Measurements from ENCODE around the gene BRSK2. TPM values are rescaled to one million over a fixed set of nuclear protein-coding genes. Genes with fewer than 3 reads are reported as not detected.

Gene BRSK2
- total RNA-seq, 5 donors from 2014 or later (not counting 1 experiment from before 2014, with no cell fraction given) = 0.54 to 1.5 (median 0.95) TPM

DNA sequence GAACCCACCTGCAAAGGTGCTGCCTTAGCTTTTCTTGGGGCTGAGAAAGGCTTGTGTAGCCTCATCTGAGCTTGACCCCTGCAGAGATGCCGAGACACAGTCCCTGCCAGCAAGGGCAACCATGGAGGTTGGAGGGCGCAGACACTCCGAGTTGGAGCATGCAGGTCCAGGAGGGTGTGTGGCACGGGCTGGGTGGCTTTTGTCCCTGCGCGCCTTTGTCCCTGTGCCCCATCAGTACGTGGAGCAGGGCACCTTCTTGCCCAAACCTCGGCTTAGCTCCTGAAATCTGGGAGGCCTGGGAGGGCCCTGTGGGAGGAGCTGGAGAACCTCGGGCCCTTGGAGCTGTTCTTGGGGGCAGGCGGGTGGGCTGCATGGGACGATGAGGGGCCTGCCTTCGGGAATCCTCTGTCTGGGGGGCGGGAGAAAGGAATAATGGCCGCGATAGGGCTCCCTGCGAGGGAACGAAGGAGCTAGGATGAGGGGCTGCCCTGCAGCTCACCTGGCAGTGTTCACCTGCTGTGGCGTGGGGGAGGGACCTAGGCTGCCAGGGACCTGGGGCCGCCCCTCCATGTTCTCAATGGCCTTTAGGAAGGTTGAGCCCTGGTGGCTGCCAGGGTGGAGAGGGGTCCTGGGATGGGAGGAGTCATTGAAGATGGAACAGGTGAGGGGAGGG lies 3.4 kb downstream of the BRSK2 start:
- H3K27ac Mint-ChIP-seq = no peak overlapping the region
- no peaks in the 10 kb centered on the region for H3K9me3 ChIP-seq
- ATAC-seq (replicated peaks in 1 of 4) (no peak), DNase-seq (no peak)
- WGBS (ENCODE audit: insufficient coverage) = 87% methylated on average over 19 of the region's 19 CpGs
- no peak overlapping the region for H3K4me3 Mint-ChIP-seq
- peaks cover 2 to 23% of the 10 kb centered on the region in 2 experiments for H3K4me1 ChIP-seq (ENCODE audit: control insufficient read depth in 1 of 2, extremely low read depth in 1 of 2, insufficient read depth in 2 of 2, low read length in 2 of 2)
- peaks cover 5 to 52% of the 10 kb centered on the region in 2 experiments for H3K27me3 ChIP-seq (replicated peaks in 1 of 2; ENCODE audit: control insufficient read depth in 2 of 2, extremely low read depth in 1 of 2, insufficient read depth in 2 of 2, low read length in 1 of 2)
- peaks cover 2% of the 10 kb centered on the region for H3K36me3 Mint-ChIP-seq
- peaks cover 0 to 10% (median 7%) of the 10 kb centered on the region in 3 donors for H3K4me1 Mint-ChIP-seq
- POLR2A ChIA-PET = interaction anchor here in 1 of 2 donors (0.7 kb wide), 1 partner anchor 95 kb away, joined by 3 read pairs; no protein-coding TSS in a partner anchor
- H3K36me3 ChIP-seq (ENCODE audit: control insufficient read depth in 2 of 2, extremely low read depth in 1 of 2, insufficient read depth in 1 of 2, low read length in 1 of 2) = no peaks in the 10 kb centered on the region
- no peak overlapping the region for H3K27ac ChIP-seq (ENCODE audit: low read length)
- H3K4me3 ChIP-seq (ENCODE audit: control insufficient read depth in 1 of 2, extremely low read depth in 1 of 2, low read length in 1 of 2) = no peak overlapping the region
- H3K27me3 Mint-ChIP-seq = peaks cover 25 to 26% of the 10 kb centered on the region in 2 donors
- no peaks in the 10 kb centered on the region for H3K9me3 Mint-ChIP-seq
- CTCF ChIA-PET = no interaction called here

DNA sequence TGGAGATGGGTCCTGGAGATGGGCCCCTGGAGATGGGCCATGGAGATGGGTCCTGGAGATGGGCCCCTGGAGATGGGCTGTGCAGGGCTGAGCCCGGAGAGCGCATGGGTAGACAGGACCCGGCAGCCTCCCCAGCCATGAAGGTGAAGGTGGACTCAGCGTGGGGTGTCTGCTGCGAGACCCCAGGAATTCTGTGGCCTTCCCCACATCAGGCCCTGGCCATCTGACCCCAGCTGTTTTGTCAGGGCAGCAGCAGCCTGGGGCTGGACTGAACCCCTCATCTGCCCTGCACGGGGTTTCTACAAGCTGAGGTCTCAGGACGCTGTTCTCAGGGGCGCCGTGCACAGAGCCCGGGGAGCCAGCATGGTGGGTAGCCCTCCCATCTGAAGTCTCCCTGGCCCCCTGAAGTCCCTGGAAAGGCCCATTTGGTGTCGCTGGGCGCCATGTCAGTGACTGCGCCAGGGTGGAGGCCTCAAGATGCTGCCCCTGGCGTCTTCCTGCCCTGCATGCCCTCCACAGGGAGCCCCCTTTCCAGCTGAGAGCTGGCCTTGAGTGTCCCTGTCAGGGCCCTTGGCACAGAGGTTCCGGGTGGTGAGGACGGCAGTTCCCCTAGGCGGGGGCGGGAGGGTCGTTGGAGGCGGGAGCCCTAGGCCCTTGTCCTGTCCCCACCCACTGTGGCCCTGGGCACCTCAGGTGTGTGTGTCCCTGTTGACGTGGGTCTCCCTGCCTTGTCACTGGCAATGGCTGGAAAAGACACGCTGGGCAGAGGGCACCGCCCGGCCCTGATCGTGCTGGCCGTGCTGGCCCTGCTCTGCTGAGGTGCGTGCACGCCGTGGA lies 5.4 kb downstream of the BRSK2 start:
- H3K9me3 Mint-ChIP-seq = no peaks in the 10 kb centered on the region

DNA sequence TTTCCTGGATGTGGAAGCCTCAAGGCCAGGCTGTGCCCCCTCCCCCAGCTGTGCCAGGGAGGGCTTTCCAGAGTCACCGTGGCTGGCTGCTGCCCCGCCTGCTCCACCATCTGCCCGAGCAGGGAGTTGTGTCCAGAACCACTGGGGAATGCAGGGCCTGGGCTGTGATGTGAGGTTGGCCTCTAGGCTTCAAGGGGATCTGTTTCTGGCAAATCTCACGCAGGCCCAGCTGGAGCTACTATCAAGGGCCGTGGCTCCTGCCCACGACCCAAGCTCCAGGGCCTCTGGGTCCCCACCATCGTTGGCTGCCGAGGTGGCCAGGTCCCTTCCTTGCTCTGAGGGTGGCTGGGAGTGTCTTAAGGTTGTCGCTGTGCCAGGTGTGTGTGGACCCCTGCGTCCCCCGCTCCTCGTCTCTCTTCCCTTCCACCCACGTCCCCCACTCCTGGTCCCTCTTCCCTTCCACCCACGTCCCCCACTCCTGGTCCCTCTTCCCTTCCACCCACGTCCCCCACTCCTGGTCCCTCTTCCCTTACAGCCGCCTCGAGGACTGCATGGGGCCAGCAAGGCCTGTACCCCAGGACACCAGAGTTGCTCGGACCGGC lies 6.1 kb downstream of the BRSK2 start:
- H3K27me3 ChIP-seq (replicated peaks in 1 of 2; ENCODE audit: control insufficient read depth in 2 of 2, extremely low read depth in 1 of 2, insufficient read depth in 2 of 2, low read length in 1 of 2) = peaks cover 2 to 63% of the 10 kb centered on the region in 2 experiments
- ATAC-seq (replicated peaks in 1 of 4) (no peak), DNase-seq (no peak)
- Mint-ChIP-seq H3K4me1 (peaks cover 0 to 10% (median 7%) of the 10 kb centered on the region in 3 donors), H3K9me3 (no peaks in the 10 kb centered on the region), H3K27me3 (peaks cover 25 to 29% of the 10 kb centered on the region in 2 donors), H3K4me3 (no peak overlapping the region), H3K36me3 (peaks cover 2% of the 10 kb centered on the region), H3K27ac (no peak overlapping the region)
- ChIA-PET CTCF (interaction anchor here in 1 of 2 donors (0.6 kb wide), 1 partner anchor 66 kb away, joined by 3 read pairs; no protein-coding TSS in a partner anchor), POLR2A (no interaction called here)
- no peak overlapping the region for H3K4me3 ChIP-seq (ENCODE audit: control insufficient read depth in 1 of 2, extremely low read depth in 1 of 2, low read length in 1 of 2)
- no peaks in the 10 kb centered on the region for H3K36me3 ChIP-seq (ENCODE audit: control insufficient read depth in 2 of 2, extremely low read depth in 1 of 2, insufficient read depth in 1 of 2, low read length in 1 of 2)
- no peaks in the 10 kb centered on the region for H3K9me3 ChIP-seq
- 77% methylated on average over 15 of the region's 19 CpGs for WGBS (ENCODE audit: insufficient coverage)
- H3K27ac ChIP-seq (ENCODE audit: low read length) = no peak overlapping the region
- H3K4me1 ChIP-seq (ENCODE audit: control insufficient read depth in 1 of 2, extremely low read depth in 1 of 2, insufficient read depth in 2 of 2, low read length in 2 of 2) = peaks cover 0 to 9% of the 10 kb centered on the region in 2 experiments

More for the DNA sequence above, 5.4 kb downstream of the BRSK2 start:
- Histone ChIP-seq H3K27ac (ENCODE audit: low read length) (no peak overlapping the region), H3K27me3 (replicated peaks in 1 of 2; ENCODE audit: control insufficient read depth in 2 of 2, extremely low read depth in 1 of 2, insufficient read depth in 2 of 2, low read length in 1 of 2) (peaks cover 2 to 58% of the 10 kb centered on the region in 2 experiments), H3K36me3 (ENCODE audit: control insufficient read depth in 2 of 2, extremely low read depth in 1 of 2, insufficient read depth in 1 of 2, low read length in 1 of 2) (no peaks in the 10 kb centered on the region), H3K9me3 (no peaks in the 10 kb centered on the region), H3K4me3 (ENCODE audit: control insufficient read depth in 1 of 2, extremely low read depth in 1 of 2, low read length in 1 of 2) (no peak overlapping the region), H3K4me1 (ENCODE audit: control insufficient read depth in 1 of 2, extremely low read depth in 1 of 2, insufficient read depth in 2 of 2, low read length in 2 of 2) (peaks cover 0 to 12% of the 10 kb centered on the region in 2 experiments)
- Mint-ChIP-seq H3K27me3 (peaks cover 25 to 26% of the 10 kb centered on the region in 2 donors), H3K27ac (no peak overlapping the region), H3K4me3 (no peak overlapping the region), H3K4me1 (peaks cover 0 to 10% (median 7%) of the 10 kb centered on the region in 3 donors), H3K36me3 (peaks cover 2% of the 10 kb centered on the region)
- ChIA-PET POLR2A (no interaction called here), CTCF (no interaction called here)
- ATAC-seq (replicated peaks in 1 of 4) (no peak), DNase-seq (no peak)
- 84% methylated on average over 29 of the region's 29 CpGs for WGBS (ENCODE audit: insufficient coverage)

DNA sequence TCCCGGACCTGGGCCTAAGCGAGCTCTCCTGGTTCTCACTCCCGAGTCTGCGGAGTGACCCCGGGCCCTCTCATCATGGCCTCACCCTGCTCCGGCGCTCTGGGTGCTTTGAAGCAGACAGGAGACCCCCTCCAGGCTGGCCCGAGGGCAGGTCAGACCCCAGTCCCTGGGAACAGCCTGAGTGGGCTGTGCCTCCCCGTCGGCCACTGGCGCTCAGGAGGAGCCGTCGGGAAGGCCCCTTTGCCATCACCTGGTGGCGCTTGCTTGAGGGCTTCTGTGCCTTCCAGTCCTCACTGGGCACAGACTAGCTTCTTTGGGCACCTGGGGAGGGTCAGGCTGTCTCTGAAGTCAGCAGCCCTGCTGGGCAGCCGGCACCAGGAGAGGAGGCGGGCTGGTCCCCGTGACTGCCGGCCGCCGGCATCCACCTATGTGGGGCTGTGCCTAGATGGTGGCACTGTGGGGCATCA lies 6.7 kb downstream of the BRSK2 start:
- Mint-ChIP-seq H3K27ac (no peak overlapping the region), H3K9me3 (no peaks in the 10 kb centered on the region), H3K4me1 (peaks cover 0 to 5% (median 3%) of the 10 kb centered on the region in 3 donors), H3K27me3 (peaks cover 21 to 28% of the 10 kb centered on the region in 2 donors), H3K36me3 (peaks cover 2% of the 10 kb centered on the region), H3K4me3 (no peak overlapping the region)
- Histone ChIP-seq H3K36me3 (ENCODE audit: control insufficient read depth in 2 of 2, extremely low read depth in 1 of 2, insufficient read depth in 1 of 2, low read length in 1 of 2) (no peaks in the 10 kb centered on the region), H3K27ac (ENCODE audit: low read length) (no peak overlapping the region), H3K4me1 (ENCODE audit: control insufficient read depth in 1 of 2, extremely low read depth in 1 of 2, insufficient read depth in 2 of 2, low read length in 2 of 2) (peaks cover 0 to 4% of the 10 kb centered on the region in 2 experiments), H3K9me3 (no peaks in the 10 kb centered on the region), H3K4me3 (ENCODE audit: control insufficient read depth in 1 of 2, extremely low read depth in 1 of 2, low read length in 1 of 2) (no peak overlapping the region), H3K27me3 (replicated peaks in 1 of 2; ENCODE audit: control insufficient read depth in 2 of 2, extremely low read depth in 1 of 2, insufficient read depth in 2 of 2, low read length in 1 of 2) (peaks cover 2 to 63% of the 10 kb centered on the region in 2 experiments)
- 91% methylated on average over 20 of the region's 20 CpGs for WGBS (ENCODE audit: insufficient coverage)
- ATAC-seq (replicated peaks in 1 of 4) = no peak
- ChIA-PET POLR2A (no interaction called here), CTCF (interaction anchor here in 1 of 2 donors (0.6 kb wide), 1 partner anchor 66 kb away, joined by 3 read pairs; no protein-coding TSS in a partner anchor)
- DNase-seq = no peak

DNA sequence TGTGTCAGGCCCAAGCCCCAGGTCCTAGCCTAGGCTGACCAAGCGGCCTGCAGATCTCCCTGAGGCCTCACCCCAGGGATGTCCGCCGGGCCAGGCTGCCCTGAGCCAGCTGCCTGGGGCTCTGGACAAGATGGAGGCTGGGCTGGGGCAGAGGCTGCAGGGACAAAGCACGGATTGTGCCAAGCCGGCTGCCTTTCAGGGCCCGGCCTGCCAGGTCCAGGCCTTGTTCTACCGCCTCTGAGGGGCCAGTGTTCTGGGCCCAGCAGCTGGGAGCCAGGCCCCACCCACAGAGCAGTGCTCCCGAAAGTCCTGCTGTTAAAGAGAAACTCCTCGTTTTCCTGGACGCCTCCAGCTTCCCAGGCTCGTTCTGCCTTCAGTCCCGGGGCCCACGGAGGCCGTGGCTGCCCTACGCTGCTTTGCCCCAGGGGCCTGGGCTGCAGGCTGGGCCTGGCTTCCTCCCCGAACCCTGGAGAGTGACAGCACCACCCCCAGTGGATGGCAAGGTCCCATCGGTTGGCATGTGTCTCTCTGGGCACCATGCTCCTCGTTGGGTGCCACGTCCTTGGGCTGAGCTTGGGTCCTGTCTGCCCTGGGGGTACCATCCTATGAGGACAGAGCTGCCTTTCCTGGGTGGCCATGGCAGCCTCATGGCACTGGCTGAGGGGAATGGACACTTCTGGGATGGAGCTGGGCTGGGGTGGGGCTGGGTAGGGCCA lies 7.6 kb downstream of the BRSK2 start:
- no peak overlapping the region for H3K27ac ChIP-seq (ENCODE audit: low read length)
- WGBS (ENCODE audit: insufficient coverage) = 75% methylated on average over 19 of the region's 19 CpGs
- Mint-ChIP-seq H3K4me3 (no peak overlapping the region), H3K27ac (no peak overlapping the region), H3K9me3 (no peaks in the 10 kb centered on the region), H3K36me3 (no peaks in the 10 kb centered on the region), H3K27me3 (peaks cover 12 to 23% of the 10 kb centered on the region in 2 donors), H3K4me1 (no peaks in the 10 kb centered on the region)
- H3K4me3 ChIP-seq (ENCODE audit: control insufficient read depth in 1 of 2, extremely low read depth in 1 of 2, low read length in 1 of 2) = no peak overlapping the region
- CTCF ChIA-PET = no interaction called here
- no peaks in the 10 kb centered on the region for H3K9me3 ChIP-seq
- H3K4me1 ChIP-seq (ENCODE audit: control insufficient read depth in 1 of 2, extremely low read depth in 1 of 2, insufficient read depth in 2 of 2, low read length in 2 of 2) = no peaks in the 10 kb centered on the region
- no peak for DNase-seq
- H3K27me3 ChIP-seq (replicated peaks in 1 of 2; ENCODE audit: control insufficient read depth in 2 of 2, extremely low read depth in 1 of 2, insufficient read depth in 2 of 2, low read length in 1 of 2) = peaks cover 2 to 63% of the 10 kb centered on the region in 2 experiments
- POLR2A ChIA-PET = no interaction called here
- H3K36me3 ChIP-seq (ENCODE audit: control insufficient read depth in 2 of 2, extremely low read depth in 1 of 2, insufficient read depth in 1 of 2, low read length in 1 of 2) = no peaks in the 10 kb centered on the region
- no peak for ATAC-seq (replicated peaks in 1 of 4)
